ENCODE results near the gene CCDC146. TPM values are rescaled to one million over a fixed set of nuclear protein-coding genes. Genes with fewer than 3 reads are reported as not detected.
A peak's percentile ranks its signal among the peaks of the same experiment; 100 is the strongest.

The CCDC146 gene
- total RNA-seq, 1 experiment from 2014 or later: 4.7 TPM

DNA sequence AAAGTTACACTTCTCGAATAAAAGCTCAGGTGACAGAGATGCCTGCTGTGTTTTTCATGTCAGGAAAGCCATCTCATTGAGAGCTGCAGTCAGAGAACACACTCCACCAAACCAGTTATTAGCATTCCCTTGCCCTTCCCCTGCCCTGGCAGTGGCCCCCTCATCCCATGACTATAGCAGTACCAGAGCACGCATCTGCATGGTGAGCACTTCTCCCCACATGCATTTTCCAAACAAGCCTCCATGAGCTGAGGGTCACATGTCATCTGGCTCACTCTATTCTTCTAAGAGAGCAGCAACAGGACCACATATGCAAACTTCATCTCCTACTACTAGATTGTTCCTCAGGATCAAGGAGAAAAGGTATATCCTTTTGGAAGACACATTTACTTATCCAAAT, 119.7 kb downstream of the CCDC146 start:
- Histone ChIP-seq H3K4me3 (ENCODE audit: low read length) (no peak overlapping the region), H4K20me1 (ENCODE audit: low read length) (no peaks in the 10 kb centered on the region), H3F3A (ENCODE audit: low read length, unreplicated experiment) (no peaks in the 10 kb centered on the region), H3K4me1 (ENCODE audit: insufficient read depth, low read length) (no peaks in the 10 kb centered on the region; the same call in 1 of the 2 replicates), H3K79me2 (ENCODE audit: low read length) (no peaks in the 10 kb centered on the region), H2AFZ (ENCODE audit: low read length) (no peak overlapping the region), H3K36me3 (ENCODE audit: low read depth, low read length) (no peaks in the 10 kb centered on the region), H3K27ac (ENCODE audit: low read length) (no peak overlapping the region), H3K27me3 (ENCODE audit: low read length) (no peaks in the 10 kb centered on the region), H3K9me3 (ENCODE audit: low read length) (no peaks in the 10 kb centered on the region), H3K9ac (ENCODE audit: low read length) (no peak overlapping the region), H3K4me2 (ENCODE audit: low read length) (no peak overlapping the region), H3K9me2 (replicated peaks; ENCODE audit: low read length) (no peaks in the 10 kb centered on the region)
- DNase-seq (no peak), ATAC-seq (no peak)
- POLR2A ChIA-PET (ENCODE audit: unreplicated experiment): no interaction called here
- no TSS peak for BruUV-seq (replicated peaks)
- intact Hi-C loops (cut with micrococcal nuclease): no loop called here
- CTCF ChIA-PET: no interaction called here
- TF ChIP-seq, protein P1, sequence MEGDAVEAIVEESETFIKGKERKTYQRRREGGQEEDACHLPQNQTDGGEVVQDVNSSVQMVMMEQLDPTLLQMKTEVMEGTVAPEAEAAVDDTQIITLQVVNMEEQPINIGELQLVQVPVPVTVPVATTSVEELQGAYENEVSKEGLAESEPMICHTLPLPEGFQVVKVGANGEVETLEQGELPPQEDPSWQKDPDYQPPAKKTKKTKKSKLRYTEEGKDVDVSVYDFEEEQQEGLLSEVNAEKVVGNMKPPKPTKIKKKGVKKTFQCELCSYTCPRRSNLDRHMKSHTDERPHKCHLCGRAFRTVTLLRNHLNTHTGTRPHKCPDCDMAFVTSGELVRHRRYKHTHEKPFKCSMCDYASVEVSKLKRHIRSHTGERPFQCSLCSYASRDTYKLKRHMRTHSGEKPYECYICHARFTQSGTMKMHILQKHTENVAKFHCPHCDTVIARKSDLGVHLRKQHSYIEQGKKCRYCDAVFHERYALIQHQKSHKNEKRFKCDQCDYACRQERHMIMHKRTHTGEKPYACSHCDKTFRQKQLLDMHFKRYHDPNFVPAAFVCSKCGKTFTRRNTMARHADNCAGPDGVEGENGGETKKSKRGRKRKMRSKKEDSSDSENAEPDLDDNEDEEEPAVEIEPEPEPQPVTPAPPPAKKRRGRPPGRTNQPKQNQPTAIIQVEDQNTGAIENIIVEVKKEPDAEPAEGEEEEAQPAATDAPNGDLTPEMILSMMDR (conservative IDR thresholded peaks at IDR 0.05; ENCODE audit: low read depth, low read length): no peak
- no peak for TF ChIP-seq EZH2 (IDR thresholded peaks at IDR 0.05; ENCODE audit: low read length, unreplicated experiment)
- no peak for TF ChIP-seq EZH2phosphoT487 (IDR thresholded peaks at IDR 0.05; ENCODE audit: borderline replicate concordance, low read length)

DNA sequence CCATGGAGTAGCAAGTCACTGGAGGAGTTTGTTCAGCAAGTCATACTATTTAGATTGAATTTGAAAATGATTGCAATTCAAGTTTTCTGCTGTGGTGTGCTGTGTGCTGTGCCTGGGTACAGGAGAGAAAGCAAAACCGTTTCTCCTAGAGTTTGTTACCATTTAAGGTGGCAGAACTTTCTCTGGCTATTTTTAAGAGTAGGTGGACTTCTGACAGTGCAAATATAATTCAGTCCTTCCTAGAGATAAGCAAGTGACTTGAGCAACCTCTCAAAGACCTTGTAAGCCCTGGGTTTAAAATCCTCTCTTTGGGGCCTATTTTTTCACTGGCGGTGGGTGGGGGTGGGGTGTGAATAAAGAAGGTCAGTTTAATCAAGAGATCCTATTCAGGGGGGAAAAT, 120.1 kb downstream of the CCDC146 start:
- H3K4me3 ChIP-seq (ENCODE audit: low read length): no peak overlapping the region
- no peak for ATAC-seq
- no peaks in the 10 kb centered on the region for H3F3A ChIP-seq (ENCODE audit: low read length, unreplicated experiment)
- H3K9ac ChIP-seq (ENCODE audit: low read length): no peak overlapping the region
- CTCF ChIA-PET: no interaction called here
- no peaks in the 10 kb centered on the region for H3K27me3 ChIP-seq (ENCODE audit: low read length)
- TF ChIP-seq EZH2 (IDR thresholded peaks at IDR 0.05; ENCODE audit: low read length, unreplicated experiment) (no peak), EZH2phosphoT487 (IDR thresholded peaks at IDR 0.05; ENCODE audit: borderline replicate concordance, low read length) (no peak)
- TF ChIP-seq, protein P1 (conservative IDR thresholded peaks at IDR 0.05; ENCODE audit: low read depth, low read length): no peak
- no peaks in the 10 kb centered on the region for H3K79me2 ChIP-seq (ENCODE audit: low read length)
- no peaks in the 10 kb centered on the region for H3K36me3 ChIP-seq (ENCODE audit: low read depth, low read length)
- H3K9me3 ChIP-seq (ENCODE audit: low read length): no peaks in the 10 kb centered on the region
- no peak overlapping the region for H3K4me2 ChIP-seq (ENCODE audit: low read length)
- intact Hi-C loops (cut with micrococcal nuclease): no loop called here
- no peak overlapping the region for H2AFZ ChIP-seq (ENCODE audit: low read length)
- H3K4me1 ChIP-seq (ENCODE audit: insufficient read depth, low read length): no peaks in the 10 kb centered on the region; the same call in 1 of the 2 replicates
- DNase-seq: no peak
- no peaks in the 10 kb centered on the region for H4K20me1 ChIP-seq (ENCODE audit: low read length)
- no TSS peak for BruUV-seq (replicated peaks)
- POLR2A ChIA-PET (ENCODE audit: unreplicated experiment): no interaction called here
- no peak overlapping the region for H3K27ac ChIP-seq (ENCODE audit: low read length)
- H3K9me2 ChIP-seq (replicated peaks; ENCODE audit: low read length): no peaks in the 10 kb centered on the region

DNA sequence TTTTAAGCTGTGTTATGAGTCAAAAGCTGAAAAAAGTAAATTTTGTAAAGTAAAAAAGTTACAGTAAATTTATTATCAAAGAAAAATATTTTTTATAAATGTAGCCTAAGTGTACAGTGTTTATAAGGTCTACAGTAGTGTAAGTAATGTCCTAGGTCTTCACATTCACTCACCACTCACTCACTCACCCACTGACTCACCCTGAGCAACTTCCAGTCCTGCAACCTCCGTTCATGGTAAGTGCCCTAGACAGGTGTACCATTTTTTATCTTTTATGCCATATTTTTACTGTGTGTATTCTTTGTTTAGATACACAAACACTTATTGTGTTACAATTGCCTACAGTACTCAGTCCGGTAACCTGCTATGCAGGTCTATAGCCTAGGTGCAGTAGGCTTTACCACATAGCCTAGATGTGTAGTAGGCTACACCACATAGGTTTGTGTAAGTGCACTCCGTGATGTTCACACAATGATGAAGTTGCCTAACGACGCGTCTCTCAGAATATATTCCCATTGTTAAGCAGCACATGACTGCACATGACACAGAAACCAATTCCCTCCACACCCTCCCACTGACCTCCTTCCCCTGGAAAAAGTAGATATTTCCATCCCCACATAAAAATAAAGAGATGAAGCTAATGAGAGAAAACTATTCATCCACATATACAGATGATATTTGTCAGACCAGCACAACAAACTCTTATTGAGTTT, 122.0 kb downstream of the CCDC146 start:
- Histone ChIP-seq H3K9ac (ENCODE audit: low read length) (no peak overlapping the region), H3K27ac (ENCODE audit: low read length) (no peak overlapping the region), H3K27me3 (ENCODE audit: low read length) (no peaks in the 10 kb centered on the region), H3K4me2 (ENCODE audit: low read length) (no peak overlapping the region), H3K36me3 (ENCODE audit: low read depth, low read length) (no peaks in the 10 kb centered on the region), H4K20me1 (ENCODE audit: low read length) (no peaks in the 10 kb centered on the region), H3K79me2 (ENCODE audit: low read length) (no peaks in the 10 kb centered on the region), H3F3A (ENCODE audit: low read length, unreplicated experiment) (no peaks in the 10 kb centered on the region), H3K4me1 (ENCODE audit: insufficient read depth, low read length) (no peaks in the 10 kb centered on the region; the same call in 1 of the 2 replicates), H3K9me3 (ENCODE audit: low read length) (no peaks in the 10 kb centered on the region), H2AFZ (ENCODE audit: low read length) (no peak overlapping the region), H3K4me3 (ENCODE audit: low read length) (no peak overlapping the region), H3K9me2 (replicated peaks; ENCODE audit: low read length) (no peaks in the 10 kb centered on the region)
- ChIA-PET POLR2A (ENCODE audit: unreplicated experiment) (no interaction called here), CTCF (no interaction called here)
- intact Hi-C loops (cut with micrococcal nuclease): no loop called here
- BruUV-seq (replicated peaks): no TSS peak
- ATAC-seq (peak; percentile 97), DNase-seq (peak; percentile 68)
- no peak for TF ChIP-seq EZH2 (IDR thresholded peaks at IDR 0.05; ENCODE audit: low read length, unreplicated experiment)
- no peak for TF ChIP-seq EZH2phosphoT487 (IDR thresholded peaks at IDR 0.05; ENCODE audit: borderline replicate concordance, low read length)
- TF ChIP-seq, protein P1 (conservative IDR thresholded peaks at IDR 0.05; ENCODE audit: low read depth, low read length): no peak
